Gastroesophageal sphincter (tissue), 4 donors: ENCODE data around the gene KCNQ4. TPM values are rescaled to one million over a fixed set of nuclear protein-coding genes. Genes with fewer than 3 reads are reported as not detected.

ENCODE experiments used
- ATAC-seq: fragments of 150-250 bp; one replicate; pipeline ENCODE4 v1.9.1; 2016; ENCODE audit warnings: mild to moderate bottlenecking, moderate library complexity
- H3K27ac ChIP-seq, 4 donors: fragments of 200-600 bp; sonication (generic) in 3 of 4; 1 replicate in 3 of 4; 2 replicates in 1 of 4; pipeline ENCODE4 v1.5.1; 2016 to 2019
- H3K27me3 ChIP-seq: fragments of 200-600 bp; sonication (generic); one replicate; pipeline ENCODE4 v1.5.1; 2019
- H3K36me3 ChIP-seq, 2 donors: fragments of 200-600 bp; sonication (generic); one replicate each; pipeline ENCODE4 v1.5.1; 2019; ENCODE audit warnings: control low read depth in 1 of 2
- H3K4me1 ChIP-seq, 3 donors: fragments of 200-600 bp; sonication (generic); 1 replicate in 2 of 3; 2 replicates in 1 of 3; pipeline ENCODE4 v1.5.1; 2016 to 2019; ENCODE audit warnings: control low read depth in 2 of 3
- H3K4me3 ChIP-seq, 2 donors: fragments of 200-600 bp; sonication (generic); one replicate each; pipeline ENCODE4 v1.5.1; 2019; ENCODE audit warnings: mild to moderate bottlenecking in 1 of 2, moderate library complexity in 1 of 2
- H3K9me3 ChIP-seq, 3 donors: fragments of 200-600 bp; sonication (generic); one replicate each; pipeline ENCODE4 v1.5.1; 2017 to 2019; ENCODE audit warnings: control low read depth in 2 of 3
- CTCF ChIP-seq, 4 experiments: fragments of 200-600 bp in 2 of 4; fragments of 450-650 bp in 2 of 4; sonication (generic) in 1 of 4; IDR thresholded peaks; one replicate each; pipeline ENCODE4 v1.5.1; 2017 to 2019; ENCODE audit warnings: antibody characterized with exemption in 4 of 4, mild to moderate bottlenecking in 2 of 4, moderate library complexity in 2 of 4
- EP300 ChIP-seq: sonication (generic); formaldehyde crosslinking; IDR thresholded peaks from one replicate; pipeline ENCODE4 v1.6.1; 2017; ENCODE audit warnings: antibody characterized with exemption, mild to moderate bottlenecking
- POLR2A ChIP-seq, 2 donors: fragments of 450-650 bp; IDR thresholded peaks; one replicate each; pipeline ENCODE4 v1.6.1; 2017; ENCODE audit warnings: antibody characterized with exemption in 2 of 2, mild to moderate bottlenecking in 2 of 2, moderate library complexity in 1 of 2
- POLR2AphosphoS5 ChIP-seq: sonication (generic); formaldehyde crosslinking; IDR thresholded peaks from one replicate; pipeline ENCODE4 v1.6.1; 2017; ENCODE audit warnings: antibody characterized with exemption
- WGBS, 2 donors: methylation state at CpG; one replicate each; pipeline ENCODE4 v1.1.5; 2018; ENCODE audit warnings: low coverage in 1 of 2; 5-methylcytosine and 5-hydroxymethylcytosine counted together
- total RNA-seq, 4 donors: library from RNA; depleted of rRNA; stranded (reverse); fragments of >200 nt; gene quantifications; one replicate each; pipeline ENCODE4 v1.1.0, GENCODE V29; 2016

The KCNQ4 gene
- total RNA-seq, 4 donors from 2014 or later: 6.1 to 25.5 (median 10.2) TPM

GRCh38 chr1:40758004-40758403 lies 25.6 kb upstream of the KCNQ4 start:
- peaks cover 7 to 75% (median 14%) of the 10 kb centered on the region in 3 donors for H3K4me1 ChIP-seq
- H3K9me3 ChIP-seq: no peaks in the 10 kb centered on the region
- WGBS, 2 donors: 90% methylated on average over 2 of the region's 7 CpGs; no CpG with 5 or more reads in 1 of the 2 donors
- H3K27me3 ChIP-seq: no peaks in the 10 kb centered on the region
- TF ChIP-seq EP300 (no peak), CTCF (IDR thresholded peaks at IDR 0.05) (no peak), POLR2AphosphoS5 (no peak), POLR2A (IDR thresholded peaks at IDR 0.05) (no peak)
- H3K27ac ChIP-seq: peak overlapping the region; percentile 64 to 87 (median 81)
- ATAC-seq: no peak
- peaks cover 0 to 95% of the 10 kb centered on the region in 2 donors for H3K36me3 ChIP-seq
- H3K4me3 ChIP-seq: no peak overlapping the region

DNA sequence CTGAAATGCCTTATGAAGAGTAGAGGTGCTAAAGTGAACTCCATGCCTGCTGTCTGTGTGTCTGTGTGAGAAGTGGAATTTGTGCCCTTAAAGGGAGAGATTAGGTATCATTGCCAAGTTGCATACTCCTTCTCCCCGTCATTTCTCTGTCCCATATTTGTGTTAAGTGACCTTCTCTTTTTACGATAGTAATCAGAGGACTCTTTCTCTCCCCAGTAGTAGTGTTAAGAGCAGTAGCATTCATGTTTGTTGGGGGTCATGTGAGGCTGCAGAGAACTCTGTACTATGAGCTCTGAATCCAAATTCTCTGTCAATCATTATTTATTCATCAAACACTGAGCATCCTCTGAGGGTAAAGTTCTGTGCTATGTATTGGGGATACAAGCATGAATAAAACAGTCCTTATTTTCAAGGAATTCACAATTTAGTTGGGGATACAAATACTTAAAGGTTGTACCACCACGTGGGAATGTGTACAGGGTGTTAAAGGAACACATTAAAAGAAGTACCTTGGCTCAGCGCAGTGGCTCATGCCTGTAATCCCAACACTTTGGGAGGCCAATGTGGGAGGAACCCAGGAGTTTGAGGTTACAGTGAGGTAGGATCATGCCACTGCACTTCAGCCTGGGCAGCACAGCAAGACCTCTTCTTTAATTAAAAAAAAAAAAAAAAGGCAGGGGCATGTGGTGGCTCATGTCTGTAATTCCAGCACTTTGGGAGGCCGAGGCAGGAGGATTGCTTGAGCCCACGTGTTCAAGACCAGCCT lies 24.8 kb upstream of the KCNQ4 start:
- H3K27me3 ChIP-seq: no peaks in the 10 kb centered on the region
- H3K9me3 ChIP-seq: no peaks in the 10 kb centered on the region
- TF ChIP-seq CTCF (IDR thresholded peaks at IDR 0.05) (no peak), EP300 (no peak), POLR2AphosphoS5 (peak; percentile 68)
- peaks cover 0 to 95% of the 10 kb centered on the region in 2 donors for H3K36me3 ChIP-seq
- peak; percentile 61 for ATAC-seq
- H3K4me1 ChIP-seq: peaks cover 7 to 71% (median 14%) of the 10 kb centered on the region in 3 donors
- H3K4me3 ChIP-seq: no peak overlapping the region
- H3K27ac ChIP-seq: peak overlapping the region; percentile 64 to 87 (median 81)
- 24 to 74% methylated on average over 3 to 6 of the region's 6 CpGs for WGBS, 2 donors

- no peak for TF ChIP-seq POLR2AphosphoS5
- TF ChIP-seq EP300: no peak
- TF ChIP-seq POLR2A (IDR thresholded peaks at IDR 0.05): no peak
- peaks cover 0 to 49% (median 4%) of the 10 kb centered on the region in 3 donors for H3K4me1 ChIP-seq
- WGBS, 2 donors: 48 to 67% methylated on average over 4 of the region's 4 CpGs
- peak overlapping the region in 3 of 4 donors; percentile 56 to 87 (median 79) for H3K27ac ChIP-seq
- ATAC-seq: no peak
- no peaks in the 10 kb centered on the region for H3K9me3 ChIP-seq
- peaks cover 0 to 95% of the 10 kb centered on the region in 2 donors for H3K36me3 ChIP-seq
- no peaks in the 10 kb centered on the region for H3K27me3 ChIP-seq
- H3K4me3 ChIP-seq: no peak overlapping the region
Observed at GRCh38 chr1:40760984-40761383, 22.6 kb upstream of the KCNQ4 start.

DNA sequence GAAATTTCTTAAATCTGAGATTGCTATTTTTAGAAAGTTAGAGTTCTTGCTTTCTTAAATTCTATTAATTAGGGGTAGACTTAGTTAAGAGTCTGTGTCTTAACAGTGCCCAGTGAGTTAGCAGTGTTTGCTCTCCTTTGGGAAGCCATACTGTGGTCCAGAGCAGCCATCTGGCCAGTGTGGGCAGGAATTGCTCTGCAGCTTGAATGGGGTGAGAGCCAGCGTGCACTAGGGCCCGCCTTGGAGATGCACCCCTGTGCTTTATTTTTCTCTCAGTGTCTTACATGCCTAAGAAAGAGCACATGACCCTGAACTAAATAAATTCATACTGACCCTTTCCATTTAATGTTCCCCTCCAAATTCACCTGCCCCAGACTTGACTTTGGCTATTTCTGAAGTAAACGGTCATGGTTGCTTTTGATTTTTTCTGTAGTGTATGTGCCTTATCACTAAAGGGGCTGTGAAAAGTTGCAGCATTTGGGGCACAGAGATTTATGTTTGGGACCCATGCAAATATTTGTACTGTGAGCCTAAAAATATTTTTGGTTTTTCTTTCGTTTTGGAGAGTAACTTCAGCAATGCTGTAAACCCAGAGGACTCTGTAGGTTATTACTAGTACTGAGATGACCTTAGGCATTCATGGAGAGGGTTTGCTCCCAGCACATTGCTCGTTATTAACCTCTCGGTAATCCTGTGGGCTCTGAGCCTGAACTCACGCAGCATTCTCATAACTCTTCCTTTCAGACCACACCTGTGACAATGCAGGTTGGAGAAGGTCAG lies 21.3 kb upstream of the KCNQ4 start:
- Histone ChIP-seq H3K4me1 (peaks cover 0 to 43% (median 4%) of the 10 kb centered on the region in 3 donors), H3K36me3 (peaks cover 0 to 95% of the 10 kb centered on the region in 2 donors), H3K9me3 (no peaks in the 10 kb centered on the region), H3K27ac (peak overlapping the region in 3 of 4 donors; percentile 56 to 87 (median 79)), H3K4me3 (no peak overlapping the region), H3K27me3 (no peaks in the 10 kb centered on the region)
- WGBS, 2 donors: 74 to 80% methylated on average over 5 to 7 of the region's 7 CpGs
- TF ChIP-seq POLR2AphosphoS5: no peak
- no peak for TF ChIP-seq POLR2A (IDR thresholded peaks at IDR 0.05)
- no peak for TF ChIP-seq CTCF (IDR thresholded peaks at IDR 0.05)
- no peak for TF ChIP-seq EP300
- ATAC-seq: no peak

GRCh38 chr1:40763742-40764532 lies 19.6 kb upstream of the KCNQ4 start:
- Histone ChIP-seq H3K27ac (no peak overlapping the region), H3K4me1 (peaks cover 0 to 36% (median 0%) of the 10 kb centered on the region in 3 donors), H3K9me3 (no peaks in the 10 kb centered on the region), H3K4me3 (no peak overlapping the region), H3K36me3 (peaks cover 0 to 95% of the 10 kb centered on the region in 2 donors), H3K27me3 (no peaks in the 10 kb centered on the region)
- 81 to 87% methylated on average over 9 of the region's 9 CpGs for WGBS, 2 donors
- ATAC-seq: no peak
- TF ChIP-seq CTCF (IDR thresholded peaks at IDR 0.05) (no peak), POLR2A (IDR thresholded peaks at IDR 0.05) (no peak), POLR2AphosphoS5 (no peak), EP300 (no peak)
